ENCODE measurements around the gene KLHDC9. TPM values are rescaled to one million over a fixed set of nuclear protein-coding genes. Genes with fewer than 3 reads are reported as not detected.

The KLHDC9 gene
- total RNA-seq, 6 experiments from 2014 or later, result 1.4 to 6.8 (median 2.9) TPM

- H3K4me1 ChIP-seq, result no peaks in the 10 kb centered on the region
- TF ChIP-seq CTCF (IDR thresholded peaks at IDR 0.05), result no peak
- H3K4me3 ChIP-seq, result no peak overlapping the region
- H3K27me3 ChIP-seq, result no peaks in the 10 kb centered on the region
- H3K27ac ChIP-seq, result no peak overlapping the region
- DNase-seq (no peak), ATAC-seq (no peak)
- no peaks in the 10 kb centered on the region for H3K9me3 ChIP-seq
- H3K36me3 ChIP-seq, result no peaks in the 10 kb centered on the region
- 64% methylated on average over 2 of the region's 10 CpGs for WGBS (ENCODE audit: insufficient coverage, low coverage, low lambda C conversion rate, missing lambda C conversion rate)
- intact Hi-C loops (cut with DNase I), result no loop called here
Measured at GRCh38 chr1:161083748-161084596, 14.2 kb upstream of the KLHDC9 start.

- H3K36me3 ChIP-seq, result no peaks in the 10 kb centered on the region
- TF ChIP-seq CTCF (IDR thresholded peaks at IDR 0.05), result no peak
- no peak for TF ChIP-seq POLR2A (IDR thresholded peaks at IDR 0.05)
- ATAC-seq (no peak), DNase-seq (no peak)
- H3K27ac ChIP-seq, result no peak overlapping the region
- H3K4me1 ChIP-seq, result no peaks in the 10 kb centered on the region
- no CpG with 5 or more reads among the region's 1 CpG for WGBS (ENCODE audit: insufficient coverage, low coverage, low lambda C conversion rate, missing lambda C conversion rate)
- no peaks in the 10 kb centered on the region for H3K27me3 ChIP-seq
- no peaks in the 10 kb centered on the region for H3K9me3 ChIP-seq
- intact Hi-C loops (cut with DNase I), result no loop called here
- no peak overlapping the region for H3K4me3 ChIP-seq
Measured at GRCh38 chr1:161084597-161084988, 13.6 kb upstream of the KLHDC9 start.

- TF ChIP-seq CTCF (IDR thresholded peaks at IDR 0.05), result no peak
- no peak for TF ChIP-seq POLR2A (IDR thresholded peaks at IDR 0.05)
- Histone ChIP-seq H3K4me1 (no peaks in the 10 kb centered on the region), H3K4me3 (no peak overlapping the region), H3K27me3 (no peaks in the 10 kb centered on the region), H3K27ac (no peak overlapping the region), H3K36me3 (no peaks in the 10 kb centered on the region), H3K9me3 (no peaks in the 10 kb centered on the region)
- DNase-seq (no peak), ATAC-seq (no peak)
- intact Hi-C loops (cut with DNase I), result no loop called here
- WGBS (ENCODE audit: insufficient coverage, low coverage, low lambda C conversion rate, missing lambda C conversion rate), result 40% methylated on average over 2 of the region's 2 CpGs
Measured at GRCh38 chr1:161085165-161085564, 13.0 kb upstream of the KLHDC9 start.

GRCh38 chr1:161086457-161086856, 11.7 kb upstream of the KLHDC9 start:
- no peak overlapping the region for H3K27ac ChIP-seq
- WGBS (ENCODE audit: insufficient coverage, low coverage, low lambda C conversion rate, missing lambda C conversion rate), result 0% methylated on average over 1 of the region's 4 CpGs
- TF ChIP-seq POLR2A (IDR thresholded peaks at IDR 0.05) (no peak), CTCF (IDR thresholded peaks at IDR 0.05) (no peak)
- ATAC-seq (no peak), DNase-seq (no peak)
- H3K4me3 ChIP-seq, result no peak overlapping the region
- no peaks in the 10 kb centered on the region for H3K27me3 ChIP-seq
- no peaks in the 10 kb centered on the region for H3K36me3 ChIP-seq
- no peaks in the 10 kb centered on the region for H3K4me1 ChIP-seq
- intact Hi-C loops (cut with DNase I), result no loop called here
- no peaks in the 10 kb centered on the region for H3K9me3 ChIP-seq

Data from right lobe of liver (tissue), 6 donors.